Astrocyte (in vitro differentiated cells and primary cell): ENCODE data around the gene SLC30A1. TPM values are rescaled to one million over a fixed set of nuclear protein-coding genes. Genes with fewer than 3 reads are reported as not detected.
A peak's percentile ranks its signal among the peaks of the same experiment; 100 is the strongest.

ENCODE experiments used
- DNase-seq: peaks from one replicate; pipeline ENCODE4 v3.0.0-alpha.2; 2010; ENCODE audit warnings: low read depth
- FAIRE-seq: peaks from 2 replicates; lab custom pipeline; 2011; peaks lifted over from hg19 to GRCh38; lab: Jason Lieb, UNC
- H2AFZ ChIP-seq: 2 replicates; pipeline ENCODE4 v1.6.0; 2012; ENCODE audit warnings: low read depth, low read length, inconsistent platforms
- H3K27ac ChIP-seq: 2 replicates; pipeline ENCODE4 v1.5.1; 2011; ENCODE audit warnings: low read depth, low read length, inconsistent platforms
- H3K27me3 ChIP-seq: 2 replicates; pipeline ENCODE4 v1.6.0; 2011; ENCODE audit warnings: low read length, inconsistent platforms; ENCODE audit not compliant: insufficient read depth
- H3K36me3 ChIP-seq: 2 replicates; pipeline ENCODE4 v1.5.1; 2011; ENCODE audit warnings: low read length, inconsistent platforms; ENCODE audit not compliant: insufficient read depth
- H3K4me1 ChIP-seq: 2 replicates; pipeline ENCODE4 v1.5.1; 2011; ENCODE audit warnings: low read length, inconsistent platforms; ENCODE audit not compliant: insufficient read depth
- H3K4me2 ChIP-seq: 2 replicates; pipeline ENCODE4 v1.6.0; 2012; ENCODE audit warnings: low read length, inconsistent platforms
- H3K4me3 ChIP-seq: 2 replicates; pipeline ENCODE4 v1.5.1; 2011; ENCODE audit warnings: low read depth, mild to moderate bottlenecking, low read length, inconsistent platforms; ENCODE audit not compliant: insufficient read depth
- H3K79me2 ChIP-seq: 2 replicates; pipeline ENCODE4 v1.6.0; 2012; ENCODE audit warnings: mild to moderate bottlenecking, low read length, inconsistent platforms; ENCODE audit not compliant: insufficient read depth
- H3K9ac ChIP-seq: 2 replicates; pipeline ENCODE4 v1.6.0; 2012; ENCODE audit warnings: mild to moderate bottlenecking, low read length, inconsistent platforms
- H3K9me3 ChIP-seq: 2 replicates; pipeline ENCODE4 v1.5.1; 2012; ENCODE audit warnings: low read depth, mild to moderate bottlenecking, low read length, inconsistent platforms; ENCODE audit not compliant: insufficient read depth
- H4K20me1 ChIP-seq: 2 replicates; pipeline ENCODE4 v1.6.0; 2012; ENCODE audit warnings: low read length, inconsistent platforms; ENCODE audit not compliant: insufficient read depth
- H3K27ac Mint-ChIP-seq: one replicate; pipeline ENCODE4 v1.8.0; 2021; ENCODE audit warnings: mild to moderate bottlenecking, mixed read lengths; ENCODE audit not compliant: unreplicated experiment
- H3K27me3 Mint-ChIP-seq: one replicate; pipeline ENCODE4 v1.8.0; 2021; ENCODE audit warnings: low read depth, mixed read lengths; ENCODE audit not compliant: unreplicated experiment
- H3K36me3 Mint-ChIP-seq: one replicate; pipeline ENCODE4 v1.8.0; 2021; ENCODE audit warnings: low read depth, mixed read lengths; ENCODE audit not compliant: unreplicated experiment
- H3K4me1 Mint-ChIP-seq: one replicate; pipeline ENCODE4 v1.8.0; 2021; ENCODE audit warnings: low read depth, mixed read lengths; ENCODE audit not compliant: unreplicated experiment
- H3K4me3 Mint-ChIP-seq: one replicate; pipeline ENCODE4 v1.8.0; 2021; ENCODE audit warnings: mild to moderate bottlenecking, moderate library complexity, mixed read lengths; ENCODE audit not compliant: unreplicated experiment
- H3K9me3 Mint-ChIP-seq: one replicate; pipeline ENCODE4 v1.8.0; 2021; ENCODE audit warnings: mild to moderate bottlenecking, mixed read lengths; ENCODE audit not compliant: unreplicated experiment
- EZH2 ChIP-seq: IDR thresholded peaks from 2 replicates; pipeline ENCODE4 v1.6.1; 2012; ENCODE audit warnings: mild to moderate bottlenecking, low read length, inconsistent platforms; ENCODE audit not compliant: insufficient read depth
- total RNA-seq: library from RNA; stranded (reverse); gene quantifications from 2 replicates; pipeline ENCODE4 v1.2.1, GENCODE V29; 2021
- TF ChIP-seq, protein P1 (sequence below): IDR thresholded peaks from 2 replicates; pipeline ENCODE4 v1.5.1; 2011; ENCODE audit warnings: low read depth, mild to moderate bottlenecking, inconsistent platforms, low read length, moderate library complexity; ENCODE audit not compliant: insufficient read depth

The SLC30A1 gene
- total RNA-seq, 1 donor from 2014 or later: 35.0 TPM

DNA sequence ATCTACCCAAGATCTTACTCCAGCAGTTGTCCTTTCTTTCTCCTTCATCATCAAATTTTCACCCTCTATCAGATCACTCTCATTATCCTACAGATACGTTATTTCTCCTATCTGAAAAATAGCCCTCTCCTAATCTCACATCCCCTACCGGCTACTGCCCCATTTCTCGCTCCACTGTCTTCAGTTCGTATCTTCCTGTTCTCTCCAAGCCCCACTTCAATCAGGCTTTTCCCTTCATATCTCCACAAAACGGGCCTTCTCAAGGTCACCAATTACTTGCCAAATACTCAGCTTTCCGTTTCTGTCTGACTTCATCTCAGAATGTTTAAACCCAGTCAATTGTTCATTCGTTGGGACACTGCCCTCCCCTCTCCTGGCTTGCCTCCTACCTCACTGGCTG, 32.4 kb downstream of the SLC30A1 start:
- no peaks in the 10 kb centered on the region for H3K4me1 ChIP-seq
- no peak overlapping the region for H3K4me3 ChIP-seq
- no peak overlapping the region for H3K27ac Mint-ChIP-seq
- H3K27ac ChIP-seq: no peak overlapping the region
- no peaks in the 10 kb centered on the region for H3K36me3 ChIP-seq
- H3K36me3 Mint-ChIP-seq: peaks cover 3% of the 10 kb centered on the region
- no peak for DNase-seq
- H3K27me3 Mint-ChIP-seq: peaks cover 21% of the 10 kb centered on the region
- FAIRE-seq: no peak
- no peak overlapping the region for H3K4me2 ChIP-seq
- no peaks in the 10 kb centered on the region for H3K79me2 ChIP-seq
- H4K20me1 ChIP-seq: no peaks in the 10 kb centered on the region
- peaks cover 4% of the 10 kb centered on the region for H3K9me3 Mint-ChIP-seq
- peaks cover 18% of the 10 kb centered on the region for H3K27me3 ChIP-seq
- no peak overlapping the region for H2AFZ ChIP-seq
- no peak overlapping the region for H3K4me3 Mint-ChIP-seq
- H3K4me1 Mint-ChIP-seq: peaks cover 4% of the 10 kb centered on the region
- no peak overlapping the region for H3K9ac ChIP-seq
- no peak for TF ChIP-seq EZH2
- TF ChIP-seq, protein P1, sequence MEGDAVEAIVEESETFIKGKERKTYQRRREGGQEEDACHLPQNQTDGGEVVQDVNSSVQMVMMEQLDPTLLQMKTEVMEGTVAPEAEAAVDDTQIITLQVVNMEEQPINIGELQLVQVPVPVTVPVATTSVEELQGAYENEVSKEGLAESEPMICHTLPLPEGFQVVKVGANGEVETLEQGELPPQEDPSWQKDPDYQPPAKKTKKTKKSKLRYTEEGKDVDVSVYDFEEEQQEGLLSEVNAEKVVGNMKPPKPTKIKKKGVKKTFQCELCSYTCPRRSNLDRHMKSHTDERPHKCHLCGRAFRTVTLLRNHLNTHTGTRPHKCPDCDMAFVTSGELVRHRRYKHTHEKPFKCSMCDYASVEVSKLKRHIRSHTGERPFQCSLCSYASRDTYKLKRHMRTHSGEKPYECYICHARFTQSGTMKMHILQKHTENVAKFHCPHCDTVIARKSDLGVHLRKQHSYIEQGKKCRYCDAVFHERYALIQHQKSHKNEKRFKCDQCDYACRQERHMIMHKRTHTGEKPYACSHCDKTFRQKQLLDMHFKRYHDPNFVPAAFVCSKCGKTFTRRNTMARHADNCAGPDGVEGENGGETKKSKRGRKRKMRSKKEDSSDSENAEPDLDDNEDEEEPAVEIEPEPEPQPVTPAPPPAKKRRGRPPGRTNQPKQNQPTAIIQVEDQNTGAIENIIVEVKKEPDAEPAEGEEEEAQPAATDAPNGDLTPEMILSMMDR: no peak
- no peaks in the 10 kb centered on the region for H3K9me3 ChIP-seq

GRCh38 chr1:211543025-211543424, 35.9 kb downstream of the SLC30A1 start:
- no peaks in the 10 kb centered on the region for H4K20me1 ChIP-seq
- H3K9me3 ChIP-seq: no peaks in the 10 kb centered on the region
- Mint-ChIP-seq H3K36me3 (peaks cover 6% of the 10 kb centered on the region), H3K4me1 (peaks cover 2% of the 10 kb centered on the region), H3K27ac (no peak overlapping the region), H3K9me3 (peaks cover 11% of the 10 kb centered on the region), H3K4me3 (no peak overlapping the region), H3K27me3 (peaks cover 19% of the 10 kb centered on the region)
- no peaks in the 10 kb centered on the region for H3K36me3 ChIP-seq
- H3K4me1 ChIP-seq: no peaks in the 10 kb centered on the region
- no peak overlapping the region for H3K9ac ChIP-seq
- no peak overlapping the region for H2AFZ ChIP-seq
- DNase-seq: no peak
- H3K4me2 ChIP-seq: no peak overlapping the region
- H3K27ac ChIP-seq: no peak overlapping the region
- H3K27me3 ChIP-seq: peaks cover 14% of the 10 kb centered on the region
- H3K4me3 ChIP-seq: no peak overlapping the region
- no peak for TF ChIP-seq EZH2
- TF ChIP-seq, protein P1: no peak
- no peak for FAIRE-seq
- H3K79me2 ChIP-seq: no peaks in the 10 kb centered on the region

DNA sequence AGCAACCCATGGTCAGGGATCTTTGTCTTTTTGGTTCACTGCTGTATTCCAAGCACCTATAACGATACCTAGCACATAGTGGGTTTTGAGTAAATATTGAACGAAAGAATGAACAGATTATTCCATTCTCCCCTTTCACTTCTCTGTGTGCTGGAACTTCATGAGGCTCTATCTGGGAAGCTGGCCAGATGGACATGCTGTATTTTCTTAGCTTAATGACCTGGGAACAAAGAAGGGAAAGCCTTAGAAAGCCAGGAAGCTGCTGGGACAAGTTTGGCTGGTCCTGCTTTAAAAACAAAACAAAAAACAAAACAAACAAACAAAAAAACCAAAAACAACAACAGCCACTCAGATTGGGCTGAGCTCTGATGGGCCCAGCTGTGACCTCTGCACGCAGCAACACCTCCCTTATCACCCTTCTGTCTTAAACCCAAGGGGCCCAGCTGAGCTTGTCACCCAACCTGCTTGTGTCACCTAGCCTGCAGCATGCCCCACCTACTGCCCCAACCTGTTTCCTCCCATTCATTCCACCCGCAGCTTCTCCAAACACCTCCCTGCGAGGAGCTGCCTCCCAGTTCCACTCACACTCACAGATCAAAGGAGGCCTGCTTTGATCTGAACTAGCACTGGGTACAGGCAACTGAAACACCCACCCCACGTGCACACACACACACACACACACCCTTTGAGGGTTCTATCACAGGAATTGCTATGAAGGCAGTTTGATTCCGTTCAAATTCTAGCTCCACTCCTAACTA, 37.1 kb downstream of the SLC30A1 start:
- Histone ChIP-seq H3K4me2 (no peak overlapping the region), H3K27me3 (peaks cover 13% of the 10 kb centered on the region), H3K4me3 (no peak overlapping the region), H3K36me3 (no peaks in the 10 kb centered on the region), H3K27ac (no peak overlapping the region), H3K9ac (no peak overlapping the region), H3K4me1 (no peaks in the 10 kb centered on the region), H3K79me2 (no peaks in the 10 kb centered on the region), H4K20me1 (no peaks in the 10 kb centered on the region), H3K9me3 (no peaks in the 10 kb centered on the region), H2AFZ (no peak overlapping the region)
- H3K4me1 Mint-ChIP-seq: peaks cover 8% of the 10 kb centered on the region
- H3K4me3 Mint-ChIP-seq: no peak overlapping the region
- no peak overlapping the region for H3K27ac Mint-ChIP-seq
- peak; percentile 30 for DNase-seq
- no peak for TF ChIP-seq EZH2
- TF ChIP-seq, protein P1: no peak
- peaks cover 11% of the 10 kb centered on the region for H3K9me3 Mint-ChIP-seq
- peaks cover 6% of the 10 kb centered on the region for H3K36me3 Mint-ChIP-seq
- no peak for FAIRE-seq
- peaks cover 19% of the 10 kb centered on the region for H3K27me3 Mint-ChIP-seq
